Measurements from ENCODE around the gene AP2A2.
A peak's percentile ranks its signal among the peaks of the same experiment; 100 is the strongest.

The AP2A2 gene

DNA sequence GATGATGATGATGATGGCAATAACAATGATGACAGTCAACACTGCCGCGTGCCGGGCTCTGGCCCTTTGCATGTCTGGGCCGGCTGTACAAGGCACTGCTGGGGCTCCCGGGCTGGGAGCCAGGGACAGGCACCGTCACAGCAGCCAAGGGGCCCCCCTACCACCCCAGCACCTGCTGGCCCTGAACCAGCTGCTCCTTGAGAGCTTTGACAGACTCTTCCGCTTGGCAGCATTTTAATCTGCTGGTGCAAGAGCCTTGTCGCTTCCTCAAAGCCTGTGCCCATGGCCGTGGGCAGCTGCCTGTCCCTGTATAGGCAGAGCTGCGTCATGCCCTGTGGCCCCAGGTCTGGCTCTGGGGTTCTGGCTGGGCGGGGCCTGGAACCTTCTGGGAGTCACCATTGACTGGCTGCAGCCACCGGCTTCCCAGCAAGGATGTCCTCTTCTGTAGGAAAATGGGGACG, 123.8 kb downstream of the AP2A2 start:
- no peak overlapping the region for H3K9ac ChIP-seq (ENCODE audit: low read length)
- H3K4me1 ChIP-seq (ENCODE audit: control insufficient read depth, insufficient read depth, low read depth, low read length) = peaks cover 19% of the 10 kb centered on the region
- no peak for DNase-seq
- H2AK5ac ChIP-seq (ENCODE audit: low read length, severe bottlenecking) = no peak overlapping the region
- no peaks in the 10 kb centered on the region for H3K36me3 ChIP-seq (ENCODE audit: control insufficient read depth in 1 of 2, insufficient read depth in 2 of 2, low read depth in 1 of 2, low read length in 2 of 2)
- no peak overlapping the region for H3K14ac ChIP-seq (ENCODE audit: low read length in 2 of 2)
- H3K9me3 ChIP-seq (ENCODE audit: control insufficient read depth, low read length) = peaks cover 6% of the 10 kb centered on the region
- H3K23ac ChIP-seq (ENCODE audit: low read length in 2 of 2) = no peak overlapping the region
- no peak overlapping the region for H2BK15ac ChIP-seq (ENCODE audit: low read depth, poor library complexity, severe bottlenecking)
- H3K27me3 ChIP-seq (ENCODE audit: control insufficient read depth in 1 of 2, insufficient read depth in 1 of 2, low read length in 2 of 2) = peaks cover 32 to 85% of the 10 kb centered on the region in 2 experiments
- no peak overlapping the region for H3K4ac ChIP-seq (ENCODE audit: low read depth in 1 of 2, low read length in 2 of 2)
- WGBS = 89% methylated on average over 13 of the region's 13 CpGs
- no peak overlapping the region for H2BK12ac ChIP-seq (ENCODE audit: low read length in 2 of 2)
- no peak overlapping the region for H3K27ac ChIP-seq (ENCODE audit: low read length, poor library complexity, severe bottlenecking)
- H3K18ac ChIP-seq (ENCODE audit: low read depth in 1 of 2, low read length in 2 of 2) = no peak overlapping the region
- H2AFZ ChIP-seq (ENCODE audit: low read depth, low read length) = no peak overlapping the region
- no peak overlapping the region for H2BK5ac ChIP-seq (ENCODE audit: low read depth, low read length, poor library complexity, severe bottlenecking)
- no peak overlapping the region for H3K4me3 ChIP-seq (ENCODE audit: insufficient read depth in 1 of 2, low read depth in 1 of 2, low read length in 2 of 2)
- H4K8ac ChIP-seq (ENCODE audit: low read length) = no peak overlapping the region
- no peak overlapping the region for H4K91ac ChIP-seq (ENCODE audit: low read length)
- no peak overlapping the region for H2BK120ac ChIP-seq (ENCODE audit: low read depth, low read length)
- no peak overlapping the region for H3K4me2 ChIP-seq (ENCODE audit: low read length, poor library complexity, severe bottlenecking)
- H3K79me1 ChIP-seq (replicated peaks; ENCODE audit: low read length, poor library complexity, severe bottlenecking) = no peaks in the 10 kb centered on the region

- no peak overlapping the region for H3K14ac ChIP-seq (ENCODE audit: low read length in 2 of 2)
- no peak overlapping the region for H3K4me3 ChIP-seq (ENCODE audit: insufficient read depth in 1 of 2, low read depth in 1 of 2, low read length in 2 of 2)
- peaks cover 34 to 85% of the 10 kb centered on the region in 2 experiments for H3K27me3 ChIP-seq (ENCODE audit: control insufficient read depth in 1 of 2, insufficient read depth in 1 of 2, low read length in 2 of 2)
- H3K4me1 ChIP-seq (ENCODE audit: control insufficient read depth, insufficient read depth, low read depth, low read length) = peaks cover 20% of the 10 kb centered on the region
- H3K79me1 ChIP-seq (replicated peaks; ENCODE audit: low read length, poor library complexity, severe bottlenecking) = no peaks in the 10 kb centered on the region
- no peaks in the 10 kb centered on the region for H3K36me3 ChIP-seq (ENCODE audit: control insufficient read depth in 1 of 2, insufficient read depth in 2 of 2, low read depth in 1 of 2, low read length in 2 of 2)
- H2BK5ac ChIP-seq (ENCODE audit: low read depth, low read length, poor library complexity, severe bottlenecking) = no peak overlapping the region
- H2BK15ac ChIP-seq (ENCODE audit: low read depth, poor library complexity, severe bottlenecking) = no peak overlapping the region
- no peak overlapping the region for H2BK12ac ChIP-seq (ENCODE audit: low read length in 2 of 2)
- no peak for DNase-seq
- H3K23ac ChIP-seq (ENCODE audit: low read length in 2 of 2) = no peak overlapping the region
- H3K9ac ChIP-seq (ENCODE audit: low read length) = no peak overlapping the region
- peaks cover 1% of the 10 kb centered on the region for H3K9me3 ChIP-seq (ENCODE audit: control insufficient read depth, low read length)
- H2AFZ ChIP-seq (ENCODE audit: low read depth, low read length) = no peak overlapping the region
- no peak overlapping the region for H4K8ac ChIP-seq (ENCODE audit: low read length)
- H3K4ac ChIP-seq (ENCODE audit: low read depth in 1 of 2, low read length in 2 of 2) = no peak overlapping the region
- H2AK5ac ChIP-seq (ENCODE audit: low read length, severe bottlenecking) = no peak overlapping the region
- no peak overlapping the region for H2BK120ac ChIP-seq (ENCODE audit: low read depth, low read length)
- WGBS = 85% methylated on average over 18 of the region's 18 CpGs
- no peak overlapping the region for H3K18ac ChIP-seq (ENCODE audit: low read depth in 1 of 2, low read length in 2 of 2)
- H3K4me2 ChIP-seq (ENCODE audit: low read length, poor library complexity, severe bottlenecking) = no peak overlapping the region
- peak overlapping the region; percentile 41 for H4K91ac ChIP-seq (ENCODE audit: low read length)
- H3K27ac ChIP-seq (ENCODE audit: low read length, poor library complexity, severe bottlenecking) = no peak overlapping the region
These were observed 124.4 kb downstream of the AP2A2 start for GRCh38 chr11:1049911-1050580.

GRCh38 chr11:1050581-1051355, 125.1 kb downstream of the AP2A2 start:
- H3K18ac ChIP-seq (ENCODE audit: low read depth in 1 of 2, low read length in 2 of 2) = no peak overlapping the region
- H3K9ac ChIP-seq (ENCODE audit: low read length) = no peak overlapping the region
- peak overlapping the region; percentile 41 for H4K91ac ChIP-seq (ENCODE audit: low read length)
- no peak overlapping the region for H3K4me3 ChIP-seq (ENCODE audit: insufficient read depth in 1 of 2, low read depth in 1 of 2, low read length in 2 of 2)
- no peaks in the 10 kb centered on the region for H3K9me3 ChIP-seq (ENCODE audit: control insufficient read depth, low read length)
- no peak overlapping the region for H3K4me2 ChIP-seq (ENCODE audit: low read length, poor library complexity, severe bottlenecking)
- no peak overlapping the region for H3K4ac ChIP-seq (ENCODE audit: low read depth in 1 of 2, low read length in 2 of 2)
- H3K27me3 ChIP-seq (ENCODE audit: control insufficient read depth in 1 of 2, insufficient read depth in 1 of 2, low read length in 2 of 2) = peaks cover 34 to 90% of the 10 kb centered on the region in 2 experiments
- 57% methylated on average over 39 of the region's 39 CpGs for WGBS
- no peak overlapping the region for H2BK120ac ChIP-seq (ENCODE audit: low read depth, low read length)
- peak; percentile 44 for DNase-seq
- no peak overlapping the region for H3K14ac ChIP-seq (ENCODE audit: low read length in 2 of 2)
- no peak overlapping the region for H3K27ac ChIP-seq (ENCODE audit: low read length, poor library complexity, severe bottlenecking)
- no peak overlapping the region for H4K8ac ChIP-seq (ENCODE audit: low read length)
- H2AFZ ChIP-seq (ENCODE audit: low read depth, low read length) = no peak overlapping the region
- no peak overlapping the region for H2AK5ac ChIP-seq (ENCODE audit: low read length, severe bottlenecking)
- H2BK15ac ChIP-seq (ENCODE audit: low read depth, poor library complexity, severe bottlenecking) = peak overlapping the region; percentile 45
- no peaks in the 10 kb centered on the region for H3K36me3 ChIP-seq (ENCODE audit: control insufficient read depth in 1 of 2, insufficient read depth in 2 of 2, low read depth in 1 of 2, low read length in 2 of 2)
- H3K79me1 ChIP-seq (replicated peaks; ENCODE audit: low read length, poor library complexity, severe bottlenecking) = no peaks in the 10 kb centered on the region
- no peak overlapping the region for H3K23ac ChIP-seq (ENCODE audit: low read length in 2 of 2)
- no peak overlapping the region for H2BK12ac ChIP-seq (ENCODE audit: low read length in 2 of 2)
- peaks cover 20% of the 10 kb centered on the region for H3K4me1 ChIP-seq (ENCODE audit: control insufficient read depth, insufficient read depth, low read depth, low read length)
- no peak overlapping the region for H2BK5ac ChIP-seq (ENCODE audit: low read depth, low read length, poor library complexity, severe bottlenecking)

DNA sequence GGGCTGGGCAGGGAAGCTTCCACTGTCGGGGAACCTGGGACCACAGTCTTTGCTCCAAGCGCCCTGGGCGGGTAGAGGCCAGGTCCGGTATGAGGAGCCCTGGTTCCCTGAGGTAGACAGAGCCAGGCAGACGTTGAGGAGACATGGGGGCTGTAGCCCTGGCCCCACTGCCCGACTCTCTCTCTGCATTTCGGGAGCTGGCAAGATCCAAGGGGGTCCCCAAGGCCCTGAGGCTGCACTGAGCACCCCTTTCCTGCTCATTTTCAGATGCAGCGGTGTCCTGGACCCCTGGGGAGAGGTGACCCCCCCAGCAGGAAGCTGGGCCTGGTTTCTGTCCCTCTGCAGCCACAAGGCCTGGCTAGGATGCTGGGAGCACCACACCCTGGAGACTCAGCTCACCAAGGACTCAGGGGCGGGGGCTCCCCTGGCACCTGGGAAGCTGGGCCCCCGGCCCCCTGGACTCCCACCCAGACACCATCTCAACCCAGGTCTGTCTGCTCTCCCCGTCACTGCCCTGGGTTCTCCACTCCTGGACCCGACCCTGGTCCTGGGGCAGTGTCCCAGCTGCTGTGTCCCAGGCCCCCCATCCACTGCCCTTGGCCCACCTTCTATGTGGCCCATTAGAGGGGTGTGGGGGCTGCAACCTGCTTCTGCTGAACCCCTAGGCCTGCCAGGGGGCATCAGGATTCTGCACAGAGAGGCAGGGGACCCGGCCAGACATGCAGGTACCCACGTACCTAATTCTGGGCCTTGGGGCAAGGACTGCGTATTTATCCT, 125.9 kb downstream of the AP2A2 start:
- no peak overlapping the region for H3K4ac ChIP-seq (ENCODE audit: low read depth in 1 of 2, low read length in 2 of 2)
- no peaks in the 10 kb centered on the region for H3K36me3 ChIP-seq (ENCODE audit: control insufficient read depth in 1 of 2, insufficient read depth in 2 of 2, low read depth in 1 of 2, low read length in 2 of 2)
- no peaks in the 10 kb centered on the region for H3K9me3 ChIP-seq (ENCODE audit: control insufficient read depth, low read length)
- no peak overlapping the region for H3K23ac ChIP-seq (ENCODE audit: low read length in 2 of 2)
- H3K4me1 ChIP-seq (ENCODE audit: control insufficient read depth, insufficient read depth, low read depth, low read length) = peaks cover 24% of the 10 kb centered on the region
- H2AK5ac ChIP-seq (ENCODE audit: low read length, severe bottlenecking) = no peak overlapping the region
- no peak for DNase-seq
- H2BK120ac ChIP-seq (ENCODE audit: low read depth, low read length) = no peak overlapping the region
- H2BK5ac ChIP-seq (ENCODE audit: low read depth, low read length, poor library complexity, severe bottlenecking) = no peak overlapping the region
- H4K91ac ChIP-seq (ENCODE audit: low read length) = no peak overlapping the region
- H3K27me3 ChIP-seq (ENCODE audit: control insufficient read depth in 1 of 2, insufficient read depth in 1 of 2, low read length in 2 of 2) = peaks cover 34 to 94% of the 10 kb centered on the region in 2 experiments
- H3K14ac ChIP-seq (ENCODE audit: low read length in 2 of 2) = no peak overlapping the region
- no peak overlapping the region for H2BK12ac ChIP-seq (ENCODE audit: low read length in 2 of 2)
- no peak overlapping the region for H3K4me3 ChIP-seq (ENCODE audit: insufficient read depth in 1 of 2, low read depth in 1 of 2, low read length in 2 of 2)
- H3K79me1 ChIP-seq (replicated peaks; ENCODE audit: low read length, poor library complexity, severe bottlenecking) = no peaks in the 10 kb centered on the region
- no peak overlapping the region for H2AFZ ChIP-seq (ENCODE audit: low read depth, low read length)
- H3K27ac ChIP-seq (ENCODE audit: low read length, poor library complexity, severe bottlenecking) = no peak overlapping the region
- H3K9ac ChIP-seq (ENCODE audit: low read length) = no peak overlapping the region
- no peak overlapping the region for H2BK15ac ChIP-seq (ENCODE audit: low read depth, poor library complexity, severe bottlenecking)
- H3K18ac ChIP-seq (ENCODE audit: low read depth in 1 of 2, low read length in 2 of 2) = no peak overlapping the region
- H3K4me2 ChIP-seq (ENCODE audit: low read length, poor library complexity, severe bottlenecking) = no peak overlapping the region
- 60% methylated on average over 12 of the region's 15 CpGs for WGBS
- H4K8ac ChIP-seq (ENCODE audit: low read length) = no peak overlapping the region

Measured in mesenchymal stem cell (in vitro differentiated cells and primary cell).